ENCODE data around the gene TCF7L1. TPM values are rescaled to one million over a fixed set of nuclear protein-coding genes. Genes with fewer than 3 reads are reported as not detected.
"Not testable (repeated sequence)": the region's sequence is repeated elsewhere in the genome, so short reads cannot be mapped to it uniquely, and the experiment has no call there.

TCF7L1 gene
- total RNA-seq, 4 donors from 2014 or later, result 0.75 to 2.9 (median 1.1) TPM

DNA sequence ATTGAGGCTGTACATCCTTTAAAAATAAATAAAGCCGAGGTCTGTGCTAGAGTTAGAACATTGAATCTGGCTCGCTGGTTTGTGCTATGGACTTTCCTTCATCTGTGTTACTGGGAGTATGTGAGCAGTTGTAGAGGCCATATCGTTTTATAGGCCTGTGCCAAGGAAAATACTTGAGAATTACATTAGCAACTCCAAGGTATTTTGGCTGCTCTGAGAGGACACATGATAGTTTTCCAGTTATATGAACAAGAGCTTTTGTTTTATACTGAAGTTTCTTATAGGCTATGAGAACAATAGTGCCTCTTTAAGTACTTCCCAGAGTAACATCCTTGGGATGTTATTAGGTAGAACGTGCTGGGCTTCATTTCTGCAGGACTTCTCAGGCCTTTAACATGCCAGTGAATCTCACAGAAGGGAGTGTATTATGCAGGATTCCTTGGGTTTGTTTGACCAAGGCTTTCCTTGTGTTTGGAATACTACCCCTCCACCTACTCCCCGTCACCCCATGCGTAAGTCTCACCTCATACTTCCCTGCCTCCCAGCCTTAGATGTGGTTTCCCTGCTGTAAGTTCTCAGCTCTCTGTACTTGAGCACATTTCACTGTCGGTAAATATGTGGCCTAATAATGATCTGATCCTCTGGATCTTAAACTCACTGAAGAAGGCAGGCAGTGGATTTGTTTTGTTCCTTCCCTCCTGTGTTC, 21.0 kb downstream of the TCF7L1 start:
- no peaks in the 10 kb centered on the region for H3K9me3 ChIP-seq
- H3K4me3 ChIP-seq, result no peak overlapping the region
- intact Hi-C loops (cut with DNase I; ENCODE audit: low total_unique reads), result no loop called here
- DNase-seq, result no peak
- in situ Hi-C loops (cut with MboI; ENCODE audit: low pct_ligation_motif_present in 1 of 4, low pct_unique_long_range_greater_than_20kb in 1 of 4, low sequenced_read_pairs in 3 of 4), result no loop called here
- 27 to 55% methylated on average over 4 to 7 of the region's 7 CpGs for WGBS, 2 donors (ENCODE audit: low coverage in 1 of 2)
- H3K36me3 ChIP-seq, result no peaks in the 10 kb centered on the region
- TF ChIP-seq POLR2AphosphoS5 (IDR thresholded peaks at IDR 0.05) (no peak), EP300 (IDR thresholded peaks at IDR 0.05; ENCODE audit: low read depth) (no peak), POLR2A (IDR thresholded peaks at IDR 0.05) (no peak)
- TF ChIP-seq, protein P1, sequence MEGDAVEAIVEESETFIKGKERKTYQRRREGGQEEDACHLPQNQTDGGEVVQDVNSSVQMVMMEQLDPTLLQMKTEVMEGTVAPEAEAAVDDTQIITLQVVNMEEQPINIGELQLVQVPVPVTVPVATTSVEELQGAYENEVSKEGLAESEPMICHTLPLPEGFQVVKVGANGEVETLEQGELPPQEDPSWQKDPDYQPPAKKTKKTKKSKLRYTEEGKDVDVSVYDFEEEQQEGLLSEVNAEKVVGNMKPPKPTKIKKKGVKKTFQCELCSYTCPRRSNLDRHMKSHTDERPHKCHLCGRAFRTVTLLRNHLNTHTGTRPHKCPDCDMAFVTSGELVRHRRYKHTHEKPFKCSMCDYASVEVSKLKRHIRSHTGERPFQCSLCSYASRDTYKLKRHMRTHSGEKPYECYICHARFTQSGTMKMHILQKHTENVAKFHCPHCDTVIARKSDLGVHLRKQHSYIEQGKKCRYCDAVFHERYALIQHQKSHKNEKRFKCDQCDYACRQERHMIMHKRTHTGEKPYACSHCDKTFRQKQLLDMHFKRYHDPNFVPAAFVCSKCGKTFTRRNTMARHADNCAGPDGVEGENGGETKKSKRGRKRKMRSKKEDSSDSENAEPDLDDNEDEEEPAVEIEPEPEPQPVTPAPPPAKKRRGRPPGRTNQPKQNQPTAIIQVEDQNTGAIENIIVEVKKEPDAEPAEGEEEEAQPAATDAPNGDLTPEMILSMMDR (IDR thresholded peaks at IDR 0.05), result no peak
- H3K27ac ChIP-seq, result no peak overlapping the region
- H3K27me3 ChIP-seq, result no peaks in the 10 kb centered on the region
- peaks cover 0 to 13% (median 7%) of the 10 kb centered on the region in 4 donors for H3K4me1 ChIP-seq

DNA sequence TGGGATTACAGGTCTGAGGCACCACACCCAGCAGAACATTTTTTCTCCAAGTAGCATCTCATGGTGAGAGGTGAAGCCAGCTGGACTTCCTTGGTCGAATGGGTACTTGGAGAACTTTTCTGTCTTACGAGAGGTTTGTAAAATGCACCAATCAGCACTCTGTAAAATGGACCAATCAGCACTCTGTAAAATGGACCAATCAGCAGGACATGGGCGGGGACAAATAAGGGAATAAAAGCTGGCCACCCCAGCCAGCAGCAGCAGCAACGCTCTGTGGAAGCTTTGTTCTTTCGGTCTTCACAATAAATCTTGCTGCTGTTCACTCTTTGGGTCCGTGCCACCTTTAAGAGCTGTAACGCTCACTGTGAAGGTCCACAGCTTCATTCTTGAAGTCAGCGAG, 21.9 kb downstream of the TCF7L1 start:
- H3K9me3 ChIP-seq; in situ Hi-C loops (cut with MboI; ENCODE audit: low pct_ligation_motif_present in 1 of 4, low pct_unique_long_range_greater_than_20kb in 1 of 4, low sequenced_read_pairs in 3 of 4); intact Hi-C loops (cut with DNase I; ENCODE audit: low total_unique reads); H3K27ac ChIP-seq; H3K27me3 ChIP-seq; H3K4me3 ChIP-seq; DNase-seq; H3K36me3 ChIP-seq: not testable (repeated sequence)
- H3K4me1 ChIP-seq, result peaks cover 0 to 18% (median 7%) of the 10 kb centered on the region in 4 donors
- 84% methylated on average over 8 of the region's 8 CpGs; no CpG with 5 or more reads in 1 of the 2 donors for WGBS, 2 donors (ENCODE audit: low coverage in 1 of 2)

DNA sequence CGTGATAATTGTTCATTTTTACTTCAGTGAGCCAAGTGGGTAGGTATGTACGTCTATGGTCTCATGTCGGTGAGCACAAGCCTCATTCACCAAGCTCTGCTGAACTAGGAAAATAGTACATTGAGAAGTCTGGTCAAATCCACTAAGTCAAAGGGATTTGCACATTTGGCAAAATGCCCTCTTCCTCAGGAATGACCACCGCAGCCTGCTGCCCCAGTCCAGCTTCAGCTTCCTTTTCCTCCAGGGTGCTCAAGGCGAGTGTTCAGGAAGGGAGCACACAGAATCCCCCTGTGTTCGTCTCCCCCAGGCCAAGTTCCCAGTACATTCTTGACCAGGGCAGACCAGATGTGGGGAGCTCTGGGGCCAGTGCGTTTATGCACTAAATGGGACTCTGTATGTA, 23.0 kb downstream of the TCF7L1 start:
- no peak for DNase-seq
- TF ChIP-seq, protein P1 (IDR thresholded peaks at IDR 0.05), result no peak
- no peak for TF ChIP-seq EP300 (IDR thresholded peaks at IDR 0.05; ENCODE audit: low read depth)
- no peak for TF ChIP-seq POLR2A (IDR thresholded peaks at IDR 0.05)
- TF ChIP-seq POLR2AphosphoS5 (IDR thresholded peaks at IDR 0.05), result no peak
- H3K4me1 ChIP-seq, result peaks cover 0 to 18% (median 7%) of the 10 kb centered on the region in 4 donors
- H3K4me3 ChIP-seq, result no peak overlapping the region
- in situ Hi-C loops (cut with MboI; ENCODE audit: low pct_ligation_motif_present in 1 of 4, low pct_unique_long_range_greater_than_20kb in 1 of 4, low sequenced_read_pairs in 3 of 4), result no loop called here
- no peaks in the 10 kb centered on the region for H3K36me3 ChIP-seq
- no peaks in the 10 kb centered on the region for H3K27me3 ChIP-seq
- H3K27ac ChIP-seq, result no peak overlapping the region
- no peaks in the 10 kb centered on the region for H3K9me3 ChIP-seq
- 60 to 67% methylated on average over 1 to 7 of the region's 7 CpGs for WGBS, 2 donors (ENCODE audit: low coverage in 1 of 2)
- intact Hi-C loops (cut with DNase I; ENCODE audit: low total_unique reads), result no loop called here

DNA sequence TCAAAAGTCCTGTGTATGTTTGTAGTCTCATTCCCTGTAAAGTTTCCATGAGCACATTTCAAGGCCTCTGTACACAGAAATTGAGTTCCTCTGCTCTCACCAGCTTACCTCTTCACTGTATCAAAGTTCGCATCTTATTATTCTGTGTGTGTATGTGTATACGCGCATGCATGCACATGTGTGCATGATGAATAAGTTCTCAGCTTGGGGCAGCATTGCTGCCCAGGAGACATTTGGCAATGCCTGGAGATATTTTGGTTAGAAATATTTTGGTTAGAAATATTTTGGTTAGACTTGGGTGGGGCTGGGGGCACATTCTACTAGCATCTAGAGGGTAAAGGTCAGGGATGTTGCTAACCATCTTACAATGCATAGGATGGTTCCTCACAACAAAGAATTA, 23.4 kb downstream of the TCF7L1 start:
- intact Hi-C loops (cut with DNase I; ENCODE audit: low total_unique reads) (no loop called here), in situ Hi-C loops (cut with MboI; ENCODE audit: low pct_ligation_motif_present in 1 of 4, low pct_unique_long_range_greater_than_20kb in 1 of 4, low sequenced_read_pairs in 3 of 4) (no loop called here)
- Histone ChIP-seq H3K27ac (no peak overlapping the region), H3K27me3 (no peaks in the 10 kb centered on the region), H3K4me1 (peaks cover 0 to 18% (median 7%) of the 10 kb centered on the region in 4 donors), H3K4me3 (no peak overlapping the region), H3K36me3 (no peaks in the 10 kb centered on the region), H3K9me3 (no peaks in the 10 kb centered on the region)
- no peak for TF ChIP-seq POLR2A (IDR thresholded peaks at IDR 0.05)
- TF ChIP-seq, protein P1 (IDR thresholded peaks at IDR 0.05), result no peak
- 93 to 95% methylated on average over 3 of the region's 3 CpGs for WGBS, 2 donors (ENCODE audit: low coverage in 1 of 2)
- DNase-seq, result no peak

DNA sequence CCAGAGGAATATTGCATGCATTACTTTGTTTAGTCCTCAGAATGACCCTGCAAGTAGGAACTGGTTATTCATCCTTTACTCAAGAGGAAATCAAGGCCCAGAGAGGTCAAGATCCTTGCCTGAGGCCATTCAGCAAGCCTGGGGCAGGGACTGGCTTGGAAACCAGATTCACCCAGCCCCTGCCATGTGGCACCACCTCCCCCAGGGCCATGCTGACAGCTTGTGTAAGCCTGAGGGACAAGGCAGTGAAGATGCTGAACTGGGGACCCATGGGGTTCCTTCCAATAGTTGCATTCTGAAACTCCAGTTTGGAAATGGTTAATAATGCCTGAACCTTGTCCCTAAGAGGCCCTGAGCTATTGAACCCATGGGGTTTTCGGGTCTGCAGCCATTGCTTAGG, 24.2 kb downstream of the TCF7L1 start:
- DNase-seq, result no peak
- in situ Hi-C loops (cut with MboI; ENCODE audit: low pct_ligation_motif_present in 1 of 4, low pct_unique_long_range_greater_than_20kb in 1 of 4, low sequenced_read_pairs in 3 of 4), result no loop called here
- Histone ChIP-seq H3K36me3 (no peaks in the 10 kb centered on the region), H3K27ac (no peak overlapping the region), H3K27me3 (no peaks in the 10 kb centered on the region), H3K9me3 (no peaks in the 10 kb centered on the region), H3K4me3 (no peak overlapping the region), H3K4me1 (peaks cover 0 to 20% (median 7%) of the 10 kb centered on the region in 4 donors)
- 40 to 70% methylated on average over 1 of the region's 1 CpG for WGBS, 2 donors (ENCODE audit: low coverage in 1 of 2)
- intact Hi-C loops (cut with DNase I; ENCODE audit: low total_unique reads), result no loop called here
- TF ChIP-seq EP300 (IDR thresholded peaks at IDR 0.05; ENCODE audit: low read depth) (no peak), POLR2AphosphoS5 (IDR thresholded peaks at IDR 0.05) (no peak), POLR2A (IDR thresholded peaks at IDR 0.05) (no peak)
- TF ChIP-seq, protein P1 (IDR thresholded peaks at IDR 0.05), result no peak
